HEK293 (cell line): Measurements from ENCODE around the gene UROC1.

ENCODE experiments used
- CTCF ChIP-seq: fragments of 450-650 bp; formaldehyde crosslinking; IDR thresholded peaks from 2 replicates; pipeline ENCODE4 v1.5.1; 2016; ENCODE audit warnings: missing biosample characterization, missing genetic modification characterization
- PBX3 ChIP-seq: sonication (generic); formaldehyde crosslinking; IDR thresholded peaks from 2 replicates; pipeline ENCODE4 v1.8.1; 2022; ENCODE audit warnings: mild to moderate bottlenecking, moderate library complexity, missing genetic modification reagents
- SALL2 ChIP-seq: fragments of 450-650 bp; formaldehyde crosslinking; IDR thresholded peaks from 2 replicates; pipeline ENCODE4 v1.5.0; 2017; ENCODE audit warnings: missing biosample characterization, mild to moderate bottlenecking, missing genetic modification characterization, borderline replicate concordance
- TRIM28 ChIP-seq: IDR thresholded peaks from 2 replicates; pipeline ENCODE4 v1.6.1; 2011; ENCODE audit warnings: low read length, control low read depth, borderline replicate concordance
- ZBTB20 ChIP-seq: fragments of 450-650 bp; formaldehyde crosslinking; IDR thresholded peaks from 2 replicates; pipeline ENCODE4 v1.5.1; 2016; ENCODE audit warnings: missing biosample characterization, missing genetic modification characterization
- ZBTB7A ChIP-seq: fragments of 450-650 bp; formaldehyde crosslinking; IDR thresholded peaks from 2 replicates; pipeline ENCODE4 v1.5.1; 2016; ENCODE audit warnings: low read depth, missing biosample characterization, missing genetic modification characterization
- ZNF629 ChIP-seq: fragments of 450-650 bp; formaldehyde crosslinking; IDR thresholded peaks from 2 replicates; pipeline ENCODE4 v1.5.1; 2017; ENCODE audit warnings: missing biosample characterization, missing genetic modification characterization
- ZNF792 ChIP-seq: fragments of 450-650 bp; formaldehyde crosslinking; IDR thresholded peaks from 2 replicates; pipeline ENCODE4 v1.5.1; 2016; ENCODE audit warnings: missing biosample characterization, missing genetic modification characterization

GRCh38 chr3:126474498-126475412 is 42.8 kb downstream of the UROC1 start:
- TF ChIP-seq CTCF (tag by site-specific recombination): peak; percentile 45; the same call in 1 of the 2 replicates
- TF ChIP-seq ZNF792 (tag by site-specific recombination): no peak
- 0 out of 2 replicates have a peak, but pooled peaks have one; percentile 12 for TF ChIP-seq PBX3 (CRISPR knock-in tag)
- no peak for TF ChIP-seq ZNF629
- TF ChIP-seq TRIM28: no peak
- TF ChIP-seq ZBTB7A (tag by site-specific recombination): no peak
- no peak for TF ChIP-seq SALL2 (tag by site-specific recombination)
- peak; percentile 52; the same call in 1 of the 2 replicates for TF ChIP-seq ZBTB20 (tag by site-specific recombination)
